HG02943 (cell line): ENCODE data around the gene CDH24.

Experiments
- ATAC-seq: cut with Tn5 transposase; IDR thresholded peaks from one replicate; pipeline ENCODE4 v1.9.1; 2021; ENCODE audit warnings: mild to moderate bottlenecking, low read depth, moderate library complexity; ENCODE audit not compliant: unreplicated experiment

CDH24 gene

DNA sequence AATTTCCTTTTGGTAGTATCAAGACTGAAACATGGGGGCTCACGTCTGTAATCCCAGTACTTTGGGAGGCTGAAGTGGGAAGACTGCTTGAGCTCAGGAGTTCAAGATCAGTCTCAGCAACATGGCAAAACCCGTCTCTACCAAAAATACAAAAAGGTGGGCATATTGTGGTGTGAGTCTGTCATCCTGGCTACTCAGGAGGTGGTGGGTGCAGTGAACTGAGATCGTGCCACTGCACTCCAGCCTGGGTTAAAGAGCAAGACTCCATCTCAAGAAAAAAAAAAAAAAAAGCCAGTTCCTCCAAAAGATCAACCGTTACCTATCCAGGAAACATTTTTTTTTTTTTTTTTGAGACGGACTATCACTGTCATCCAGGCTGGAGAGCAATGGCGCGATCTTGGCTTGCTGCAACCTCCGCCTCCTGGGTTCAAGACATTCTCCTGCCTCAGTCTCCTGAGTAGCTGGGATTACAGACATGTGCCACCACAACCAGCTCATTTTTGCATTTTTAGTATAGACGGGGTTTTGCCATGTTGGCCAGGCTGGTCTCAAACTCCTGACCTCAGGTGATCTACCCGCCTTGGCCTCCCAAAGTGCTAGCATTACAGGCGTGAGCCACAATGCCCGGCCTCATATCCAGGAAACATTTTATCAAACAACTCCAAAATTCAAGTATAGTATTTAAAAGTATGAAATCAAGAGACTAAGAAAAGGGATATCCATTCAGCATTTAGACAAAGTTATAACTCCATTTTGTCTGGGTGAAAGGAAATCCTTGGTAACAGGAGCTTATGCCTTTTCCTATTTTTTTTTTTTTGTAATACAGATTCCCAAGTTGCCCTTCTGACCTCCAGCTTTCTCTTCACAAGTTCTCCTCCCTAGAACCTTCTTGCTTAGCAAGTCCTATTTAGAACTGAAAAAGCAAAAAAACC is 34.2 kb upstream of the CDH24 start:
- no peak for ATAC-seq

DNA sequence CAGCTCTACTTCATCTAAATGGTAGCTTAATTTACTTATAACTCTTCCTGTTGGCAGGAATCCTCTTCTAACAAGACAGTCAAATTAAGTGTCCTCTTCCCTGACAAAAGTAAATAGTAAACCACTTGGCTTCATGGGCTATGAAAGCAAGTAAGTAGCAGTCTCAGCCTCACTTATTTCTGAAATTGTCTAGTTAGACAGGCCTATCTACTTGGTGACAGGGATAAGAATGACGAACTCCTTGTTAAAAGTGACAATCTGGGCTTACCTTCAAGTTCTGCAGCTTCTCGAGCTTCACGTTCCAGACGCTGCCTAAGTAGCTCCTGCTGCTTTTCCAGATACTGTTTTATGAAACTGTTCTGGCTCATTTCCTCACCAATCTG is 32.9 kb upstream of the CDH24 start:
- no peak for ATAC-seq

DNA sequence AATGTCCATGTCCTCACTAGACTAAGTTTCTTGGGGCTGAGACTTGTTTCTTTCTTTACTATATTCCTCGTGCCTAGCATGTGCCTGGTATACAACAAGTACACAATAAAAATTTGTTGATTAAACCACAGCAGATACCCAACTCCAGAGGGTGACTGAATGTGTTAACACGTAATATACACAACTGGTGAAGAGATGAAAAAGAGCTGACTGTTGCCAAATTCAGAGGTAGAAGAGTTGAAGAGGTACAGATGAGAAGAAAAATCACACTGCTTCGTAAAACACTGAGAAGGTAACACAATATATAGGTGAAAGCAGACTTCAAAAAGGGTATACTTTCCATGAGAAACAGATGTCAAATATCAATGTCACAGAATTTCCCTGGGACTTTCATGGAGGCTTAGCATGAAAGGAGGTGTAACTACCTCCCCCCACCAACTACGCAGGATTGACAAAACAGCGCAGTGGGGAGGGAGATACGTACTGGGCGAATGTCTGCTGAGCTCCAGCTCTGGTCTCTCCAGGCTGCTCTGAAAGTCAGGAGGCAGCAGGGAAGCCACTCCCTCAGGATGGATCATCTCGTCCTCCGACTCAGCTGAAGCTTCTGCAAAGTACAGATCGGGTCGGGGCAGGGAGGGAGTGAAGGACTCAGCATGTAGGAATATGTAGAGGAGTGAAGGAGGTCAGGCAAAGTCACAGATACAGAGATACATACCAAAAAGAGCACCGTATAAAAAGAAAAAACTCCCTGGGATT is 32.4 kb upstream of the CDH24 start:
- ATAC-seq: no peak

DNA sequence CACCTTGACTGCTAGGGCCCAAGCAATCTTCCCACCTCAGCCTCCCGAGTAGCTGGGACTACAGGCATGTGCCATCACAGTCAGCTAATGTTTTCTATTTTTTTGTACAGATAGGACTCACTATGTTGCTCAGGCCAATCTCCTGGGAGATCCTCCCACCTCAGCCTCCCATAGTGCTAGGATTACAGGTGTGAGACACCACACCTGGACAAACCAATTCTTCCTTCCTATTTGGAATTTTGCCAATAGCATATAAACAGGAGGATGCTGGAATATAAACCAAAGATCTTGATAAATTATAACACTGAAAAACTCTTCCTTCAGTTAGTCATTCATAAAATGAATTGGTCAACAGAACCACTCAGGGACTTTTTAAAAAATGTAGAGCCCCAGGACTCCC is 29.2 kb upstream of the CDH24 start:
- ATAC-seq: no peak

DNA sequence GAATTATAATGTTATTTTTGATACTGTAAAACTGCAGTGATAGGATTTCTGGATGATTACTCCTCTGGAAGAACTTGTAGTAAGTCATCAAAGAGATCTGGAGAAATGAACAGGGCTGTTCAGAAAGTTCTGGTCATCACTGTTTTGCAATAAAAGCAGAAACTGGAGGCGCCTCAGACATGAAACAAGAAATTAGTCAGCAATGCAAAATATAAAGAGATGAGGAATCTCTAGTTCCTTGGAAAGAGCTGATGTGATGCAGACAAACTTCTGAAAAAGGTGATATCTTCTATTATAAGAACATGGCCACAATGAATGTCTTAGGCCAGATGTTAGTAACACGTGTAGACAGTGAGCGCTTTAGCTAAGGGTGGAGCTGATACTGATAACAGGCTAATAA is 28.1 kb upstream of the CDH24 start:
- no peak for ATAC-seq

DNA sequence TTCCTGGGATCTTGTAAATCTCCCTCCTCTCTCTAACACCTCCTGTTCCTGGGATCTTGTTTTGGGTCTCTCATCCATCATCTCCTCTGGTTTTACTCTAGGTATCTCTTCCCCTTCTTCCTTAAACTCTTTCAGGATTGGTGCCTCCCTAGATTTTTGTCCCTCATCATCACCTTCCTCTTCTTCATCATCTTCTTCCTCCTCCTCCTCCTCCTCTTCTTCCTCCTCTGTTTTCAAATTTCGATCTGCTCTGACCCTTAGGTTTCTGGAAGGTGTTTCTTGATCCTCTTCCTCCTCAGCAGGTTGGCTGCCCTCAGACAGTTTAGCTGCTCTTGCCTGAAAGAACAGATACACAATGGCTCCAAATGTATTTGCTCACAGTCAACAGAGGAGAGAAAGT is 23.2 kb upstream of the CDH24 start:
- ATAC-seq: no peak

DNA sequence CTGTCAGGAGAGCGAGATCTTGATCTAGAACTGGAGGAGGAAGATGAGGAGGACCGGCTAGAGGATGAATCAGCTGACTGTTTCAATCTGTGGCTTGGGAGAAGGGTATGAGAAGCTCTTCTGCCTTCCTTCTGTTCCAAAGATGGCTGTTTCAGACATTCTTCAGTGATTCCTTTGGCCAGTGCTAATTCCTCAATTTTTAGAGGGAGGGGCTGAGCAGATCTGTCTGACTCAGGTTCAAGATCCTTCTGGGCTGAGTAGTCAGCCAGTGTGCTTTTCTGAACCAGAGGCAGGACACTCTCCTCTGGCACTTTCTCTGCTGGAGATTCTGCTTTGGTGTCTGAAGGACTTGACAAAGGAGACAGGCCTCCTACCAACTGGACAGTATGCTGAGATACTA is 22.4 kb upstream of the CDH24 start:
- ATAC-seq: no peak

DNA sequence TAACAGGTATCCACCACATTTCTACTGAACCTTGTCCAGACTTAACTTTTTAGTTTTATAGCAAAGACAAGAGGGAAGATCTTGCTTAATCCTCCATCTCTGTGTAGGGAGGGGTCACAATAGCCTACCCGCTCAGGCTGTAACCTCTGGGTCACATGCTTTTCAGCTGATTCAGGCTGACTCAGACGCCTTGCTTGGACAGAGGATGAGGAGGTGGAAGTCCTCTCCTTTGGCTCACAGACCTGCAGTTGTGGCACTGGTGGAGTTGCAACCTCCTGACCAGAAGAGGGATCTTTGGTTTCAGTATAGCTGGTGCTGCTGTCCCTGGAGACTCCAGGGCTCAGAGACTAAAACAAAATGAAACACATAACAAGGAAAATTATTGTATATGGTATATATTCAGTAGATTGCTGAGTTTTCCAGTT is 21.4 kb upstream of the CDH24 start:
- no peak for ATAC-seq

DNA sequence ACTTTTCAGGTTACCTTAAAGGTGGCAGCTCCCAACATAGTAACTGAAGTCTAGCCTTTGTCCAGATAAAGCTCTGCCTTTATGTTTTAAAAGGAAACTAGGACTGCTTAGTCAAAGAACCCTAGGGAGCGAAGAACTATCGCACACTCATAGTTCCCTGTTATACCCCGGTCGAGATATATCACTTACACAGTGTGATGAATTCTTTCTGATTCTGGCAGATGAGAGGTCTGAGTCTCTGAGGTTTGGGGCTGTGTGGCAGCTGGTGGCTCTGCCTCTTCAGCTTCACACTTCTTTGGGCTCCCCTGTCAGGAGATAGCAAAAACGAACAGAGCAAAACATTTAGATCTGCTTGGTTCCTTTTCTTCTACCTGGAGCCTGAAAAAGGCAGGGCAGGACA is 20.6 kb upstream of the CDH24 start:
- ATAC-seq: no peak

DNA sequence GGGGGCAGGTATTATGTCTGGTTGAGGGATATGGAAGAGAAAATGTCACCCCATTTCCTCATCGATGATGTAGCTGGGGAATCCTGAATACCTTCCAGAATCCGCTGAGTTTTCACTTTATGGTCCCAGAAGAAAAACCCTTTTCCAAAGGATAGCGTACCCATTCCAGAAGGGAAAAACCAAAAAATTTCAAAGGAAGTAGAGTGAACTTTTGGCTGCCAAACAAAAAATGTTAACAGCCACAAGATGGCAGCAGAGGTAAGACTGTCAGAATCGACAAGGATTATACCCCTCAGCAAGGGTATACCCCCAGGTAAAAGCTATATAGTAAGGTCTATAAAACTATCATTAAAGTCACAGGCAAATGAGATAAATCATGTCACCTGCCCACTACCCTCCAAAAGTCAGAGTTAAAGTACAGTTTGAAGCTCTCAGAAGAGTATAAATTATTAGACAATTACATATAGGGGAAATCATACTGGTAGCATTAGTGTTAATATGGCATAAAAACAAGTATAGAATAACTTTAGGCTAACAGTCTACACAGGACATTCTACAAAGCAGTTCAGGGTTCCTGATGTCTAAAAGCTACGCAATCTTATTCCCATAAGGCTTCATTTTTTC is 19.6 kb upstream of the CDH24 start:
- no peak for ATAC-seq

DNA sequence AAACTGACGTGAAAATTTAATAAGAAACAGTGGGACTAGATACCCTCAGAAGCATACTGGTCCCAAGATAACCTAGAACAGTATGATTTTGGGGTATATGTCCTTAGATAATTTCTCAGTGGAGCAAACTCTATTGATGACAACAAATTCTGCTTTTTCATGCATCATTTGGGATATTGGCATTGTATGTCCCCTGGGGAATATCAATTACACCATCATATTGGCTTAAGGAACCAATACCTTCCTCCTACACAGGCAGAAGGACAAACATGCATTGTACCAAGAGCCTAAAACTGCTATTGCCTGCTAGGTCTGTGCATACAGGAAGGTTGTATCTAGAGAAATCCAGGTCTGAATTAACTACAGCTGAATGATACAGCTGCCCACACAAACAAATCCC is 17.6 kb upstream of the CDH24 start:
- no peak for ATAC-seq

DNA sequence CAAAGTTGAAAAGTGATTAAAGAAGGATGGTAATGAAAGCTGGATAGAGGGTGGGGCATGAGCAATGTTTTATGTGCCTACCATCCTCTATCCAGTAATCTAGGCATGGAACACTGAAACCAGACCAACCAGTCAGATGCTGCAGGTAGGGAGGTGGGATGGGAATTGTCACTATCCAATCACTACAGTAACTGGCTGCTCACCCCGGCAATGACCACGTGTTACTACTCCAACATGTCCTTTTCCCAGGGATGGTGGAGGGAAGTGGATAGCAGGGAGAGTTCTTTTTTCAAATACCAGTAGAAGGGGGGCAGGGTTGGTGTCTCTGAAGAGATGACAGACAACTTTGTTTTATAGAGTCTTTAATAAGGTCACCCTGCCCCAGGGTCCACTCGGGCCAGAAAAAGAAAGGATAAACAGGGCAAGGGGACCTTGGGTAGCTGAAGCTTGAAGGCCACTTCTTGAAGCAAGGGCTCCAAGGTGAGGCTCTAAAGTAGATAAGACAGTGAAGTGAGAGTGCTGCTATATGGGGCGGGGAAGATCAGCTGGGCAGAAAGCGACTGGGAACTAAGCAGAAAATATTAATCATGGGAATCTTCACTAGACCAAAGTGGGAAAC is 14.7 kb upstream of the CDH24 start:
- no peak for ATAC-seq

DNA sequence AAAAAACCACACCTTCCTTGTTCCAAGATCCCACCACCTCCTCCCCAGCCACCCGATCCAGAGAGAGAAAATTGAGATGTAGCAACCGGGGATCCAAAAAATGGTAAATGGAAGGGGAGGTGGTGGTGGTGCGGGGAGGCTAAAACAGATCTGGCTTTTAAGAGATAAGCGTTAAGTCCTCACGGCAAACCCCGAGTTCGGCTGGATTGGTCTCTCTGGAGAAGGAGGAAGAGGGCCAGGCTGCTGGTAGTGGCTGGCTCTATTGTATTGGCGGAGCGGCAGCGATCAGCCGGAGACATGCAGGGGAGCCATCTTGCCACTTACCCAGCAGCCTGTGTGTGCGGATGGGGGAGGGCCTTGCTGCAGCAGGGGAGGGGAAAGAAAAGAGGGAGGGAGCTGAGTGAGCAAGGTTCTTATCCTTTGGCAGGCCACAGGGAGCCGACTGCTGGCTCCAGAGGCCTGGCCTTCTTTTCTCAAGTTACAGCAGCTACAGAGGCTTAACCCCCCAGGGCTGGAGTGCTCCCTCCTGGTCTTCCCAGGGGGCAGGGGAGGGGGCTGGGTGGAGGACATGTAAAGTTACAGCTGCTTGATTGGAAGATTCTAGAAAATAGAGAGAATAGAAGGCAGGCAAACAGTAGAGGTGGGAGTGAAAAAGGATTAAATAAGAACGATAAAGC is 14.1 kb upstream of the CDH24 start:
- peak; percentile 87 for ATAC-seq

DNA sequence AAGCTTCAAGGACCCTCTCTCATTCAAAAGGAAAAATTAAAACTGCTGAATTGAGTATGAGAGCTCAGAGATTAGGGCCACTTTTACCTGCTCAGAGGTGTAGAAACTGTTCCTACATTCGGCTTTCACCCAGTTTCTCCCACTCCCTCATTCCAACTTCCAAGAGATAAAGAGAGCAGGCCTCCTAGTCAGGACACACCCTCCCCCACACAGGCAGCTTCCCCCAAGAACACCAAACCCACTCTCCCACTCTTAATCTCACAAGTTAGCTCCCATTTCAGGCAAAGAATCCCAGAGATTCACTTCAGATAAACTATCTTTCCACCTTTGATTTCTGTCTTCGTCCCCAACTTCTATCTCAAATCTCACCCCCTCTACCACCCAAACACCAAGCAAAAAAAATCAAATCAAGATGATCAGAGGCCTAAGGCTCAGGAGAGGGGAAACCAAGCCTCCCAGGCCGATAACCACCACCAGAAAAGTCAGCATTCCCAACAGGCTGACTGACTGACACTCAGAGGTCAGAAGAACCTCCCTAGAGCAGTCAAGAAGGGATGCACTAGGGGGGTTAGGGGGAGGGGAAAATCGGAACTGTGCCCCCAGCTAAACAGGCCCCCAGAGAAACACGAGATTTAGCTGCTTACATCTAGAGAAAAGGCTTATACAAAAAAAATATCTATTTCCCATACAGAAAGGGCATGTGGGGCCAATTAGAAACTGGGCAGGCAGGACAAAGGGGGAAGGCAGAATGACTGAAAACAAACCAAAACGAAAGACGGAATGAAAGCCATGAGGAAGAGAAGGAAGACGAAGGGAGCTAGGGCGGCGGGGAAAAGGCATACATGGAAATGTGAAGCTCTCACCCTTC is 13.2 kb upstream of the CDH24 start:
- no peak for ATAC-seq

DNA sequence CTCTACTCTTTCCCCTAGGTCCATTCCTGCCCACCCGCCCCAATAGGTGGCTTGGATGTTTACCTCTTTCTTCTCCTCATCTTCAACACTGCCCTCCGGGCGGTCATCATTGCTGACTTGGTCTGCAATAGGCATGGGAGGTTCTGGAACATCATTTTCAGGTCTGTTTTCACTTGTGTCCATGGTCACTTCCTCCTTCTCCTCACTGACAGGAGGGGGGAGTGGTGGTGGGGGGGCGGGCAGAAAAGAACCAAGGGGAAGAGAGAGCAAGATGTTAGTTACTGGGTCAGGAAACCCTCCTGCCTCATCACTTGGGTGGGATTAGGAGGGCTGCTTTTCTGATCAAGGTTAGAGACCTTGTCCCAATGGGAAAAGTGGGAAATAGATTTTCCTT is 12.1 kb upstream of the CDH24 start:
- ATAC-seq: no peak

DNA sequence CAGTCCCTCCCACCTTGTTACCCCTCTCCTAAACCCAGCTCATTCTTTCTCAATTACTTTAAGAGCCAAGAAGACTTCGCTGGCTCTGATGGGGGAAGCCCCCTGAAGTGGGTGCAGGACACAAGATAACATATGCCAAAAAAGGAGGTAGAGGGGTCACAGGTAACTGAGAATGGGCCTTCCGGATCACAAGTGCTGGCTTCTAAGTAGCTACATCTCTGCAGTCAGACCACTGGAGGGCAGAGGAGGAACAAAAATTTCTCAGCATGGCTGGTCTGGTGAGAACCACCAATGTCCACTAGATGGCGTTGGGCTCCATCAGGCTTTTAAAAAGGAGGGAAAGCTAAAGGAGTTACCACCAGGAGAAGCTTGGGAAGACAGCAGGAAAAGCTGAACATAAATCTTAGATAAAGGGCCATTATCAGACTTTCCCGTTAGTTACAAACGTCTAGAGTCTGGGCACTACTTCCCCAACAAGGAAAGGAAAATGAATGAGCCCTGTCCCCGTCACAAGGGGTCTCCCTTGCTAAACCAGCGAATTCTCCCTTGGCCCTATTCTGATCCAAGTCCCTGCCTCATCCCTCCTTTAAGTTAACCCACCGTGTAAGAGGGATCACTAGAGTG is 11.6 kb upstream of the CDH24 start:
- ATAC-seq: no peak

DNA sequence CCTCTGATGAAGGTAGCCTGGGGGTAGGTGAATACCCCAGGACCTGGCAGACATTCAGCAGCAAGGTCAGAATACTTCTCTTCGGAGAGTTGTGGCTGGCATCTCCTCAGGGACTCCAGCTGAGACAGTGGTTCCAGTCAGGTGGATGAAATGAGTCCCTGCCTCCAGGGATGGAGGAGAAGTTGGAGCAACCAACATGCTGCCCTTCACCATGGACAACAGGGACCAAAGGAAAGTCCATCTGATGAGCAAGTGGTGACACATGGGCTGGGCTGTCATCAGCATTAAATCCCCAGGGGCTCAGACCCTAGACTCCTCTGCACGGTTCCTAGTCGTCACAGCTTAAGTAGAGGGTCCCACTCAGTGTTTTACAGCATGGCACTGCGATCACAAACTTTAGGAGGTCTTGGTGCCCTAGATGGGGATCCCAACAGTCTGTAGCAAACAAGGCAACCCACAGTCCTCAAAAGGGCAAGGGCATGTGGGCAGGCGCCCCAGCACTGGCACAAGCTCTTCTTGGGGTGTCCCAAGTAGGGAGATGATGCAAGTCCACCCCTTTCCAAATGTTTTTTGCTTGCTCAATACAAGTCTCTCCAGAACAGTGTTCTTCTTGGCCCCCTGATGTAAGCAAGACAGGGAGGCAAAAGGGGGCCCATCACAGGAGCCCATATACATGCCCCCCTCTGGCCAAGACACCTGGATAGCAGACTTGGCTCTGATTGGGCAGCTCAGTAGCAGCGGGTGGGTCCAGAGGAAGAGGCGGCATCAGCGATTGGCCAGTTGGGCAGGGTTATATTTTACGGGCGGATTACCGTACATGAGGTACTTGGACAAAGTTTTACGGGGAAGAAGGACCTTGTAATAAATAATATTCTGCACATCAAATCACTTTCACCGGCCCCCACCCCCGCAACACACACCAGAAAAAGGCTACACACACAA is 10.8 kb upstream of the CDH24 start:
- no peak for ATAC-seq
